T1000 (cell line): ENCODE data around the gene BAK1.
"Not testable (repeated sequence)": the region's sequence is repeated elsewhere in the genome, so short reads cannot be mapped to it uniquely, and the experiment has no call there.

ENCODE experiments used
- DNase-seq: peaks from one replicate; lab custom pipeline; 2025; ENCODE audit warnings: mixed read lengths; lab: John Stamatoyannopoulos, UW

BAK1 gene

GRCh38 chr6:33551538-33551937 lies 28.5 kb downstream of the BAK1 start:
- DNase-seq, result no peak

GRCh38 chr6:33549896-33550295 lies 30.2 kb downstream of the BAK1 start:
- DNase-seq, result no peak

- no peak for DNase-seq
These were observed 30.9 kb downstream of the BAK1 start for GRCh38 chr6:33549196-33549595.

- no peak for DNase-seq
These were observed 32.6 kb downstream of the BAK1 start for GRCh38 chr6:33547499-33547898.

- DNase-seq, result no peak
These were observed 33.3 kb downstream of the BAK1 start for GRCh38 chr6:33546766-33547165.

- not testable (repeated sequence) for DNase-seq
These were observed 34.8 kb downstream of the BAK1 start for GRCh38 chr6:33545292-33545691.

- no peak for DNase-seq
These were observed 37.0 kb downstream of the BAK1 start for GRCh38 chr6:33543116-33543515.

- no peak for DNase-seq
These were observed 39.3 kb downstream of the BAK1 start for GRCh38 chr6:33540768-33541167.

- no peak for DNase-seq
These were observed 45.4 kb downstream of the BAK1 start for GRCh38 chr6:33534702-33535101.

- not testable (repeated sequence) for DNase-seq
These were observed 46.8 kb downstream of the BAK1 start for GRCh38 chr6:33533163-33533869.

GRCh38 chr6:33532431-33532830 lies 47.6 kb downstream of the BAK1 start:
- DNase-seq, result not testable (repeated sequence)

- DNase-seq, result not testable (repeated sequence)
These were observed 49.5 kb downstream of the BAK1 start for GRCh38 chr6:33530617-33531016.
